Small intestine (tissue), 7 donors: ENCODE measurements around the gene SEZ6. TPM values are rescaled to one million over a fixed set of nuclear protein-coding genes. Genes with fewer than 3 reads are reported as not detected.

Source experiments
- DNase-seq, 2 donors: peaks; one replicate each; pipeline versions ENCODE4 v3.0.0 to v3.0.0-alpha.2; 2013
- FAIRE-seq: peaks from 2 replicates; lab custom pipeline; 2012; peaks lifted over from hg19 to GRCh38; lab: Jason Lieb, UNC
- H3K27ac ChIP-seq, 3 donors: one replicate each; pipeline ENCODE4 v1.5.1; 2013; ENCODE audit warnings: low read length in 2 of 3, mild to moderate bottlenecking in 2 of 3, control low read depth in 1 of 3, inconsistent platforms in 1 of 3, low read depth in 1 of 3, moderate library complexity in 1 of 3
- H3K27me3 ChIP-seq, 3 donors: one replicate each; pipeline ENCODE4 v1.6.1; 2013; ENCODE audit warnings: low read length in 3 of 3, inconsistent platforms in 1 of 3; ENCODE audit not compliant: control insufficient read depth in 3 of 3, insufficient read depth in 3 of 3
- H3K36me3 ChIP-seq, 3 donors: one replicate each; pipeline ENCODE4 v1.6.1; 2013; ENCODE audit warnings: low read length in 3 of 3, inconsistent platforms in 1 of 3, low read depth in 1 of 3, mild to moderate bottlenecking in 1 of 3, moderate library complexity in 1 of 3; ENCODE audit not compliant: control insufficient read depth in 3 of 3, insufficient read depth in 2 of 3
- H3K4me1 ChIP-seq, 3 donors: one replicate each; pipeline ENCODE4 v1.6.1; 2013; ENCODE audit warnings: low read length in 2 of 3, inconsistent platforms in 1 of 3, low read depth in 1 of 3, mild to moderate bottlenecking in 1 of 3, moderate library complexity in 1 of 3; ENCODE audit not compliant: control insufficient read depth in 3 of 3, insufficient read depth in 2 of 3
- H3K4me3 ChIP-seq, 3 donors: one replicate each; pipeline ENCODE4 v1.5.1; 2013; ENCODE audit warnings: low read length in 3 of 3, control low read depth in 1 of 3, inconsistent platforms in 1 of 3, low read depth in 1 of 3, mild to moderate bottlenecking in 1 of 3, moderate library complexity in 1 of 3
- H3K9me3 ChIP-seq, 2 donors: one replicate each; pipeline ENCODE4 v1.6.1; 2013; ENCODE audit warnings: low read depth in 1 of 2, low read length in 1 of 2; ENCODE audit not compliant: control insufficient read depth in 2 of 2, insufficient read depth in 1 of 2
- WGBS, 3 donors: extraction: QIAGEN DNeasy Blood & Tissue Kit; methylation state at CpG; one replicate each; pipeline ENCODE4 v1.1.7; 2013; 5-methylcytosine and 5-hydroxymethylcytosine counted together
- polyA plus RNA-seq, 4 donors: library from polyadenylated mRNA; stranded (reverse) in 3 of 4; unstranded in 1 of 4; fragments of 200-250 nt in 3 of 4; fragments of 120-200 nt in 1 of 4; gene quantifications; one replicate each; pipeline versions ENCODE4 v1.2.1 to v1.2.3, GENCODE V29; 2013
- donor health status: healthy with polysubstance abuse.
- donor health status: control.
- donor health status: control.
- donor health status: Bipolar disorder and iron deficiency.
- donor health status: healthy.

Gene SEZ6
- polyA plus RNA-seq, 4 donors, result 1.1 to 1.4 TPM; not detected in 2

DNA sequence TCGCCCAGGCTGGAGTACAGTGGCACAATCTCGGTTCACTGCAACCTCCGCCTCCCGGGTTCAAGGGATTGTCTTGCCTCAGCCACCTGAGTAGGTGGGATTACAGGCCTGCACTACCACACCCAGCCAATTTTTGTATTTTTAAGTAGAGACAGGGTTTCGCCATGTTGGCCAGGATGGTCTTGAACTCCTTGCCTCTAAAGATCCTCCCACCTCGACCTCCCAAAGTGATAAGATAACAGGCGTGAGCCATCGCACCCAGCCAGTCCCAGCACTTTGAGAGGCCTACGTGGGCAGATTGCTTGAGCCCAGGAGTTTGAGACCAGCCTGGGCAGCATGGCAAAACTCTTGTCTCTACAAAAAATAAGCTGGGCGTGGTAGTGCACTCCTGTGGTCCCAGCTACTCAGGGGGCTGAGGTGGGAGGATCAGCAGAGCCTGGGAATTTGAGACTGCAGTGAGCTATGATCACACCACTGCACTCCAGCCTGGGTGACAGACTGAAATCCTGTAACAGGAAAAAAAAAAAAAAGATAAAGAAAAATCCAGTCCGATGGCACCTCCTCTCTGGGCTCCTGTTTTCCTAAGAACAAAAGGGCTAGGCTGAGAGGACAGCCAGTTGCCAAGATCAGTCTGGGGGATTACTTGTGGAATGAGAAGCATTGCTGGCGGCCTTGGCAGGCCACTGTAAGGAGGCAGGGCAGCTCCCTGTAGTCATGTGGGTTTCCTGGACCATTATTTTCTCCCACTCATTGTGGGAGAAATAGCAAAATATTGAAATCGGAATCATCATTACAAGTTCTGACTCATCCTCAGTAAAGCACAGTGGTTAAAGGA is 34.1 kb upstream of the SEZ6 start:
- Histone ChIP-seq H3K4me3 (no peak overlapping the region), H3K27me3 (peaks cover 0 to 17% (median 0%) of the 10 kb centered on the region in 3 donors), H3K27ac (no peak overlapping the region), H3K9me3 (peaks cover 0 to 3% of the 10 kb centered on the region in 2 donors), H3K36me3 (no peaks in the 10 kb centered on the region), H3K4me1 (peaks cover 4 to 18% (median 6%) of the 10 kb centered on the region in 3 donors)
- DNase-seq (no peak), FAIRE-seq (no peak)
- 77 to 81% (median 78%) methylated on average over 13 of the region's 13 CpGs for WGBS, 3 donors

DNA sequence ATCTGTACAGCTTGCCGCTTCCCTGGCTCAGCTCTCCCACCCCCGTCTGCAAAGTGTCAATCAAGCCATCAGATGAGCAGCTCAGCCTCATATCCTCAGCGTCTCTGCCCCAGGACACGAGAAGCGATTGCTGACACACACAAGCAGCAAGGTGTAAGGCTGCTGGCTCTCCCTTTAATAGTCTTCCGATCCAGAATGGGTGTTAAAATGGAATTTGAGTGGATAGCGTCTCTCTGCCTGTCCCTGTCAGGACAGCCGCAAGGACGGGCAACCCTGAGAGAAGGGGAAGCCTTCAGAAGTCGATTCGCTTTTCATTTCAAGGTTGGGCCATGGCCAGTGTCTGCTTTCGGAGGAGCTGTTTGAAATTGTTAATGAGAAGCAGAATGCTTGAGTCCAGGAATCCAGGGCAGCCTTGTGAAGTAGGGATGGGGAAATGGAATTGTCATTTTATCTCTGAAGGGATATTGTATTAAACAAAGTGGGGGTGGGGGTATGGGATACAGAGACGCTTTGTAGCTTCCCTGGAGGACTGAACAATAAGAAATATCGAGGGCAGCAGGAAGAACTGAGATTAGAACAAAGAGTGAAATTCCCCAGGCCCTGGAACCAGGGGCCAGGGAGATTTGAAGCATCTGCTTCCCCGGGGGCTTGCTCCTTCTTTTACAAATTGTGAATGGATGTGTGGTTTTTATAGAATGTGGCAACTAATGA is 32.4 kb upstream of the SEZ6 start:
- peaks cover 0 to 28% (median 3%) of the 10 kb centered on the region in 3 donors for H3K27me3 ChIP-seq
- H3K4me3 ChIP-seq, result no peak overlapping the region
- peaks cover 0 to 11% of the 10 kb centered on the region in 2 donors for H3K9me3 ChIP-seq
- H3K4me1 ChIP-seq, result peaks cover 2 to 12% (median 3%) of the 10 kb centered on the region in 3 donors
- WGBS, 3 donors, result 30 to 42% (median 32%) methylated on average over 15 of the region's 15 CpGs
- no peak overlapping the region for H3K27ac ChIP-seq
- H3K36me3 ChIP-seq, result no peaks in the 10 kb centered on the region
- DNase-seq (no peak), FAIRE-seq (no peak)

DNA sequence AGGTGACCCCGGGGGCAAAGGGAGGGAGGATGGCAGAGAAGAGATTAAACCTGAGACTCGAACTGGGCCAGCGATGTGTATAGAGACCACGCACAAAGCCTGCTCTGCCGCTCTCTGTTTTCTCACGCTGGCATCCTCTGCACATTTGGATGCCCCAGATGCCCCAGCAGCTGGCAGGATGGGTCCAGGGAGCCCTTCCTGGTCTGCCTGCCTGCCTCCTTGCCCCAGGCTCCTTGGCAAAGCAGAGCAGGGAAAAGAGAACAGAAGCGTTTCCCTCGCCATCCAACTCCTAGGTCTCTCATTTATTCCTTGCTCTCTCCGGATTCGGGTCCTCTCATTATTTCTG is 31.9 kb upstream of the SEZ6 start:
- Histone ChIP-seq H3K27ac (no peak overlapping the region), H3K4me3 (no peak overlapping the region), H3K4me1 (peaks cover 0 to 6% (median 2%) of the 10 kb centered on the region in 3 donors), H3K9me3 (peaks cover 0 to 11% of the 10 kb centered on the region in 2 donors), H3K36me3 (no peaks in the 10 kb centered on the region), H3K27me3 (peaks cover 0 to 34% (median 5%) of the 10 kb centered on the region in 3 donors)
- 77 to 79% (median 77%) methylated on average over 10 of the region's 10 CpGs for WGBS, 3 donors
- FAIRE-seq, result no peak
- DNase-seq, result no peak

DNA sequence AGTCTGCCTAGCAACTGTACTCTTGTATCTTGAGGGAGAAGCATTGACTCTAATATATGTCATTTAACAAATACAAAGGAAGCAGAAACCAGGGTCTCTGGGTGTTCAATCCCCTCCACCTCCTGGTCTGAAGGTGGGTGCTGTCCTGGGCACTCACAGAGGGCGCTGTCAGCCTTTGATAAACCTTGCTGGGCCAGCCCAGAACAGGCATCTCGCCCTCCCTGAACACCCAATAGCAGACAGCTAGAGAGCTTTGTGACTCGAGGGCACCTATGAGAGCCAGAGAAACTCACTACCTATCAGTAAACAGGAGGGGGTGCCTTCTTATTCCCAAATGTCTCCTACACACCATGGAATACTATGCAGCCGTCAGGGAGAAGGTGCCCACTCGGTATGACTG is 30.8 kb upstream of the SEZ6 start:
- Histone ChIP-seq H3K4me1 (no peaks in the 10 kb centered on the region), H3K27me3 (peaks cover 0 to 45% (median 10%) of the 10 kb centered on the region in 3 donors), H3K27ac (no peak overlapping the region), H3K9me3 (peaks cover 0 to 11% of the 10 kb centered on the region in 2 donors), H3K4me3 (no peak overlapping the region), H3K36me3 (no peaks in the 10 kb centered on the region)
- WGBS, 3 donors, result 53 to 77% (median 71%) methylated on average over 5 of the region's 5 CpGs
- DNase-seq (no peak), FAIRE-seq (no peak)

DNA sequence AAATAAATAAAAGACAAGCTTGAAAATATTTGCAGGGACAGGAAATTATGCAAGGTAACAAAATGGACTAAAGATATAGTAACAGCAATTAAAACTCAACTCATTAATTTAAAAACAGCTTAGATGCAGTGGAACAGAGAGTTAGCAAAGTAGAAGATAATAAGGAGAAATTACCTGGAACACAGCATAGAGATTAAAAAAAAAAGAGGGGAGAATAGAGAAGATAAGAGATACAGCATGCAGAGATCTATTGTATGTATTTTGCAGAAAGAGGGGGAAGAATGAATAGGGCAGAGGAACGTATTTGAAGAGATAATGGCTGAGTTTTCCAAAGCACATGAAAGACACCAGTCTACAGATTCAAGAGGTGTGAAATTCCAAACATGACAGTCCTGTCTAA is 28.7 kb upstream of the SEZ6 start:
- Histone ChIP-seq H3K27me3 (peaks cover 0 to 52% (median 13%) of the 10 kb centered on the region in 3 donors), H3K4me3 (no peak overlapping the region), H3K27ac (no peak overlapping the region), H3K9me3 (peaks cover 0 to 11% of the 10 kb centered on the region in 2 donors), H3K36me3 (no peaks in the 10 kb centered on the region), H3K4me1 (no peaks in the 10 kb centered on the region)
- DNase-seq, result no peak
- FAIRE-seq, result no peak
- WGBS, 3 donors, result 28 to 59% (median 44%) methylated on average over 1 of the region's 1 CpG

DNA sequence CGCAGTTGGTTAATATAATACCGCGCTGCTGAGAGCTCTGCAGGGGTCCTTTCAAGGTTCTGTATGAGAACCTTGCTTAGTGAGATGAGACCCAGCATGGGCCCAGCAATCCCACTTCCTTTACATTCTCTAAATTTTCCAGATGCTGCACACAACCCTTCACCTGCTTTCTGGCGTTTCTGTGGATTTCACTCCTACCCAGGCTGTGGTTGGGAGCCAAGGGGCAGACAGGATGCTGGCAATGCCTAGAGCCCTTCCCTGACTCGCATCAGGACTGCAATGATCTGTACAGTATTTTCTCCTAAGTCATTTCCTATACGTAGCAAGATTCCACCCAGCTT is 27.0 kb upstream of the SEZ6 start:
- FAIRE-seq (no peak), DNase-seq (no peak)
- Histone ChIP-seq H3K27me3 (peaks cover 0 to 47% (median 13%) of the 10 kb centered on the region in 3 donors), H3K4me1 (no peaks in the 10 kb centered on the region), H3K36me3 (no peaks in the 10 kb centered on the region), H3K4me3 (no peak overlapping the region), H3K9me3 (peaks cover 0 to 11% of the 10 kb centered on the region in 2 donors), H3K27ac (no peak overlapping the region)
- 25 to 34% (median 31%) methylated on average over 6 of the region's 6 CpGs for WGBS, 3 donors

DNA sequence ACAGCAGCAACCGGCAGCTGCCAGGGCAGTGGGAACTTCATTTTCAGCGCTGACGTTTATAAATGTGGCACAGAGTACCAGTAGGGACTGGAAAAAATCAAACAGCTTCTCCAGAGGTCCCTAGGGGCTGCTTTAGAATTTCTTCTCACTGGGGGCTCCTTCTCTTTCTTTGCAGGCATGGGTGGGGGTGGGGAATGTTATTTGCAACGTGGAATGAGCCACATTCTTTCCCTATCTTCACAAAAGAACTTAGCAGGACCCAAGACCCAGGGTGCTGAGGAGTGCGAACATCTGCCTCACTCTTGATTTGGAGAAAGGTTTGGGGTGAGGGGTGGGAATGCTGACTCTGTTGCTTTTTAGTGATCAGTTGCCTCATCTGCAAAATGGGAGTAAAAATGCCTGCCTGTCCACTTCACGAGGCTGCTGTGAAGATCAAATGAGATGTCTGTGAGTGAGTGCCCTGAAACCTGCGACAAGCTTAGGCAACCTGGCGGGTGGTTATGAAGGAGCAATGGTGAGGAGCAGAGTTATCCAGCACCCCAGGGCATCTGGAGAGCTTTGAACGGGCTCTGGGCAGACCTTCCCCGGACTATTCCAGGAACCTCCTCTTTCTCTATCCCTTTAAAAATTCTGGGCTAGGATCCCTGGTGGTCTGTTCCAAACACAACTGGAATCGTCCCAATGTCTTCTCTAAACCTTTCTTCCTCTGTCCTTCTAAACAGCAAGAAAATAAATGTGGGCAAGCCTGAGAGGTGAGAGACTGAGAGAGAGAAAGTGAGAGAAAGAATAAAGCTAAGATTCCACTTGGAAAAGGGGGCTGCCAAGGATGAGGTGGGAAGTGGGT is 26.4 kb upstream of the SEZ6 start:
- FAIRE-seq, result no peak
- WGBS, 3 donors, result 29 to 31% (median 30%) methylated on average over 11 of the region's 11 CpGs

DNA sequence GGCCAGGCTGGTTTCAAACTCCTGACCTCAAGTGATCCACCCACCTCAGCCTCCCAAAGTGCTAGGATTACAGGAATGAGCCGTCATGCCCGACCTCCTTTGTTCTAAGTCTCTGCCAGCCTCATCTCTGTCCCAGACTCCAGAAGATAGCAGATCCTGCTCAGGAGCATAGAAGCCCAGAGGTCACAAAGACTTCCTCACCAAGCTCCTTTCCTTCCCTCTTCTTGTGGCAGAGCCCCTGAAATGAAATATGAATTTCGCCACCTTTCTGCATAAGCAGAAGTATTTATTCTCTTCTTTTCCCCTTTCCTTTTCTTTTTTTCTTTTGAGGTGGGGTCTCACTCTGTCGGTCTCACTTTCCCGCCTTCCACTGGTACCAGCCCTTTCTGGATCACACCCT is 25.7 kb upstream of the SEZ6 start:
- Histone ChIP-seq H3K36me3 (no peaks in the 10 kb centered on the region), H3K4me1 (no peaks in the 10 kb centered on the region), H3K27ac (no peak overlapping the region), H3K27me3 (peaks cover 0 to 47% (median 13%) of the 10 kb centered on the region in 3 donors), H3K9me3 (peaks cover 0 to 11% of the 10 kb centered on the region in 2 donors), H3K4me3 (no peak overlapping the region)
- 41 to 50% (median 47%) methylated on average over 5 of the region's 5 CpGs for WGBS, 3 donors
- DNase-seq (no peak), FAIRE-seq (no peak)

More for the DNA sequence above, 26.4 kb upstream of the SEZ6 start:
- no peak for DNase-seq
- Histone ChIP-seq H3K27ac (no peak overlapping the region), H3K36me3 (no peaks in the 10 kb centered on the region), H3K27me3 (peaks cover 0 to 47% (median 13%) of the 10 kb centered on the region in 3 donors), H3K9me3 (peaks cover 0 to 11% of the 10 kb centered on the region in 2 donors), H3K4me3 (no peak overlapping the region), H3K4me1 (no peaks in the 10 kb centered on the region)
